Muscle layer of colon (tissue), 2 donors: ENCODE data around the gene MAGI1.

Source experiments
- H3K27ac ChIP-seq: one replicate; pipeline ENCODE4 v1.7.0; 2013; ENCODE audit warnings: low read depth, mild to moderate bottlenecking, low read length, moderate library complexity
- H3K27me3 ChIP-seq, 2 donors: one replicate each; pipeline ENCODE4 v1.7.0; 2013; ENCODE audit warnings: low read length in 2 of 2, mild to moderate bottlenecking in 2 of 2; ENCODE audit not compliant: insufficient read depth in 2 of 2, control insufficient read depth in 1 of 2
- H3K36me3 ChIP-seq: one replicate; pipeline ENCODE4 v1.7.0; 2013; ENCODE audit warnings: mild to moderate bottlenecking, low read length; ENCODE audit not compliant: insufficient read depth
- H3K4me1 ChIP-seq: one replicate; pipeline ENCODE4 v1.7.0; 2013; ENCODE audit warnings: mild to moderate bottlenecking, low read length; ENCODE audit not compliant: insufficient read depth
- H3K4me3 ChIP-seq, 2 donors: one replicate each; pipeline ENCODE4 v1.7.0; 2013; ENCODE audit warnings: low read length in 2 of 2, low read depth in 1 of 2, mild to moderate bottlenecking in 1 of 2, moderate library complexity in 1 of 2
- H3K9ac ChIP-seq: one replicate; pipeline ENCODE4 v1.7.0; 2013; ENCODE audit warnings: low read length
- H3K9me3 ChIP-seq: one replicate; pipeline ENCODE4 v1.7.0; 2013; ENCODE audit warnings: mild to moderate bottlenecking, low read length
- donor health status: abdominal sarcoma.
- donor health status: Adenocarcinoma of cecum.

The MAGI1 gene

GRCh38 chr3:65952842-65953241 is 85.9 kb downstream of the MAGI1 start:
- Histone ChIP-seq H3K9ac (no peak overlapping the region), H3K4me3 (no peak overlapping the region), H3K4me1 (peaks cover 27% of the 10 kb centered on the region)

GRCh38 chr3:65951836-65952505 is 86.7 kb downstream of the MAGI1 start:
- Histone ChIP-seq H3K9ac (no peak overlapping the region), H3K27me3 (no peaks in the 10 kb centered on the region), H3K4me1 (peaks cover 27% of the 10 kb centered on the region), H3K9me3 (no peaks in the 10 kb centered on the region), H3K4me3 (no peak overlapping the region), H3K36me3 (no peaks in the 10 kb centered on the region), H3K27ac (no peak overlapping the region)

More at GRCh38 chr3:65952842-65953241, 85.9 kb downstream of the MAGI1 start:
- H3K9me3 ChIP-seq = no peaks in the 10 kb centered on the region
- H3K27ac ChIP-seq = no peak overlapping the region
- no peaks in the 10 kb centered on the region for H3K27me3 ChIP-seq
- no peaks in the 10 kb centered on the region for H3K36me3 ChIP-seq

- Histone ChIP-seq H3K36me3 (no peaks in the 10 kb centered on the region), H3K4me1 (peaks cover 27% of the 10 kb centered on the region), H3K9ac (no peak overlapping the region), H3K27me3 (no peaks in the 10 kb centered on the region), H3K27ac (no peak overlapping the region), H3K4me3 (no peak overlapping the region), H3K9me3 (no peaks in the 10 kb centered on the region)
Measured at GRCh38 chr3:65950340-65951326, 88.1 kb downstream of the MAGI1 start.

- Histone ChIP-seq H3K27ac (no peak overlapping the region), H3K4me1 (peaks cover 20% of the 10 kb centered on the region), H3K9me3 (no peaks in the 10 kb centered on the region), H3K36me3 (no peaks in the 10 kb centered on the region), H3K9ac (no peak overlapping the region), H3K4me3 (no peak overlapping the region), H3K27me3 (no peaks in the 10 kb centered on the region)
Measured at GRCh38 chr3:65948841-65949573, 89.7 kb downstream of the MAGI1 start.

GRCh38 chr3:65946438-65946837 is 92.3 kb downstream of the MAGI1 start:
- no peaks in the 10 kb centered on the region for H3K36me3 ChIP-seq
- no peaks in the 10 kb centered on the region for H3K9me3 ChIP-seq
- no peak overlapping the region for H3K4me3 ChIP-seq
- H3K27ac ChIP-seq = no peak overlapping the region
- no peaks in the 10 kb centered on the region for H3K27me3 ChIP-seq
- peaks cover 7% of the 10 kb centered on the region for H3K4me1 ChIP-seq
- no peak overlapping the region for H3K9ac ChIP-seq

- H3K27me3 ChIP-seq = no peaks in the 10 kb centered on the region
- H3K27ac ChIP-seq = no peak overlapping the region
- H3K9me3 ChIP-seq = no peaks in the 10 kb centered on the region
- no peaks in the 10 kb centered on the region for H3K36me3 ChIP-seq
- no peak overlapping the region for H3K9ac ChIP-seq
- H3K4me1 ChIP-seq = peaks cover 7% of the 10 kb centered on the region
- H3K4me3 ChIP-seq = no peak overlapping the region
Measured at GRCh38 chr3:65945953-65946352, 92.8 kb downstream of the MAGI1 start.

GRCh38 chr3:65945480-65945879 is 93.2 kb downstream of the MAGI1 start:
- H3K9me3 ChIP-seq = no peaks in the 10 kb centered on the region
- H3K36me3 ChIP-seq = no peaks in the 10 kb centered on the region
- no peaks in the 10 kb centered on the region for H3K27me3 ChIP-seq
- H3K9ac ChIP-seq = no peak overlapping the region
- H3K4me1 ChIP-seq = peaks cover 7% of the 10 kb centered on the region
- no peak overlapping the region for H3K27ac ChIP-seq
- H3K4me3 ChIP-seq = no peak overlapping the region

GRCh38 chr3:65944252-65944651 is 94.5 kb downstream of the MAGI1 start:
- Histone ChIP-seq H3K27me3 (no peaks in the 10 kb centered on the region), H3K9ac (no peak overlapping the region), H3K4me3 (no peak overlapping the region), H3K4me1 (peaks cover 7% of the 10 kb centered on the region), H3K9me3 (no peaks in the 10 kb centered on the region), H3K36me3 (no peaks in the 10 kb centered on the region), H3K27ac (no peak overlapping the region)

- no peak overlapping the region for H3K4me3 ChIP-seq
- H3K27me3 ChIP-seq = no peaks in the 10 kb centered on the region
- no peaks in the 10 kb centered on the region for H3K9me3 ChIP-seq
- H3K9ac ChIP-seq = no peak overlapping the region
- no peaks in the 10 kb centered on the region for H3K36me3 ChIP-seq
- no peaks in the 10 kb centered on the region for H3K4me1 ChIP-seq
- no peak overlapping the region for H3K27ac ChIP-seq
Measured at GRCh38 chr3:65939801-65940246, 98.9 kb downstream of the MAGI1 start.

- Histone ChIP-seq H3K4me3 (no peak overlapping the region), H3K27me3 (no peaks in the 10 kb centered on the region), H3K36me3 (no peaks in the 10 kb centered on the region), H3K9ac (no peak overlapping the region), H3K27ac (no peak overlapping the region), H3K9me3 (no peaks in the 10 kb centered on the region), H3K4me1 (no peaks in the 10 kb centered on the region)
Measured at GRCh38 chr3:65939184-65939583, 99.5 kb downstream of the MAGI1 start.

- no peaks in the 10 kb centered on the region for H3K36me3 ChIP-seq
- no peak overlapping the region for H3K27ac ChIP-seq
- no peaks in the 10 kb centered on the region for H3K9me3 ChIP-seq
- H3K27me3 ChIP-seq = no peaks in the 10 kb centered on the region
- H3K4me1 ChIP-seq = no peaks in the 10 kb centered on the region
- H3K9ac ChIP-seq = no peak overlapping the region
- no peak overlapping the region for H3K4me3 ChIP-seq
Measured at GRCh38 chr3:65938676-65939075, 100.0 kb downstream of the MAGI1 start.
